SKM-1 (cell line): Measurements from ENCODE around the gene PSIP1.
"Not testable (repeated sequence)": the region's sequence is repeated elsewhere in the genome, so short reads cannot be mapped to it uniquely, and the experiment has no call there.

Source experiments
- DNase-seq: peaks from one replicate; lab custom pipeline; 2025; ENCODE audit not compliant: unreplicated experiment; lab: John Stamatoyannopoulos, UW

PSIP1 gene

DNA sequence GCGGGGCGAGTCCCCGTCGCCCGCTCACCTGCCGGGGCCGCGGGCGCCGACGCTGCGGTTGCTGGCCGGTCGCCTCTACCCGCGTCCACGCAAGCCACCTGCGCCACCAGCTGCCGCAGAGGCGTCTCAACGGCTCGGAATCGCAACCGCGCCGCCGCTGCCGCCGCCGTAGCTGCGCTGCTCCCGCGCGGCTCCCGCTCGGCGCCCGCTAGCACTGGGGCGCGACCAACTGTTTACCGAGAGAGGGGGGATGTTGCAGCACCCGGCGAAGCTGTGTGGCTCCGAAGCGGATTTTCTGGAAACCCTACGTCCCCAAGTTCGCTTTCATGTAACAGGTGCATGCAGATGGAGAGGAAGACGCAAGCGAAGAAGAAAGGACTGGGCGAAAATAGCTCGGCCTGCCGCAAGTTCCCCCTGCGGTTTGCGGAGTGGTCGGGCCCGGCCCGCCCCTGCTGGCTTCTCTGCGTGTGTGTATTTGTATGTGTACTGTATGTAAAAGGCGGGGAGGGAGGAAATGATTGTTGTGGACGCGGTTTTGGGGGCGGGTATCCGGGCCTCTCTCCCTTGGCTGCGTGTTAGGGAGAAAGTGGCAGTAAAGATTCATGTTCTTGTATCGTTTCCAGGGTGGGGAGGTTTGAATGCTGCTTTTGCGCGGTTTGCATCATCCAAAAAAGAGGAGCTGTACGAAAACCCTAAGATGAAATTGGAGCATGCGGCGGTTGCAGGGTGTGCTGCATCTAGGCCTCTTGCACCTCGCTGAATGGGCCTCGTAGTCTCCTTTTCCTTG lies at the start of gene PSIP1:
PSIP1 (minus strand) TSS at position 182 of the 787 bp plus-strand sequence. CDS start 782 bp downstream, outside the sequence.
- DNase-seq, result peak; percentile 76

GRCh38 chr9:15553528-15553898 lies 42.7 kb upstream of the PSIP1 start:
- no peak for DNase-seq

DNA sequence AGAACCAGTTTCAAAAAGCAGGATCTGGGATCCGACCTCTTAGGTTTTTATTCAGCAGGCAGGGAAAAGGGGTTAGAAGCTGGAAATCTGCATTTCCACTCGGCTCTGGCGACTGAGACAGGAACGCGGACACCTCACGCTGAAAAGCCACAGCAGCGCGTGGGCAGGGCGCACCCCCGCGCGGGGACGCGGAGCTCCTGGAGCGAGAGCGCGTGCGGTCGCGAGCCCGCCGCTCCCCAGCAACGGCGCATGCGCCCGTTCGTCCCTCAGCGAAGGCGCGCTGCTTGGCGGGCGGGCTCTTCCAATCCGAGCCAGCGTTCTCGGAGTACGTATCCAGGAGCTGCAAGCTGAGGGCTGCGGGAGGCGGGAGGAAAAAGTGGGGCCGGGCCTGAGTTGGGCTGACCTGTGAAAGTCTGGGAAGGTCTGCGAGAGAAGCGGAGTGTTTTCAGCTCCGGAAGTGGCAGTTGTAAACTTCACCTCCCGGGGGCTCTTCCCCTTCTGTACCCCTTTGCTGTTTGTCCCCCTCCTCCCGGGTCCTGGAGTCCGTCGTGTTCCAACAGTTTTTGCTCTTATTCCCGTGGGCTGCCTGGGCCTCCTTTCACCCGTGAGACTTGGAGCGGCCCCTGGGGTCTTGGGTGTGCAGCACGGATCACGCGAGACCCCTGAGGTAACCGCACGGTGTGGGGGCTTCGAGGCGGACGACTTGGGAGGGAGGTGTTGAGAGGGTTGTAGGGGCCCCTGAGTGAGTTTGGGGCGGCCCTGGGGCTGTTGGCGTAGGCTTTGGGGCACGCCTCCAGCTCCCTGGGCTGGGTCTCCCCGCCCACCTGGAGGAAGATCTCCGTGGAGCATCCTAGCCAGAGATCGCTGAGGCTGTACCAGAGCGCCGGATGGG lies 42.1 kb upstream of the PSIP1 start, which contains the start of gene CCDC171:
CCDC171 (plus strand) TSS at position 408 of the 892 bp plus-strand sequence. CDS start 11,046 bp downstream, outside the sequence.
- peak; percentile 94 for DNase-seq

DNA sequence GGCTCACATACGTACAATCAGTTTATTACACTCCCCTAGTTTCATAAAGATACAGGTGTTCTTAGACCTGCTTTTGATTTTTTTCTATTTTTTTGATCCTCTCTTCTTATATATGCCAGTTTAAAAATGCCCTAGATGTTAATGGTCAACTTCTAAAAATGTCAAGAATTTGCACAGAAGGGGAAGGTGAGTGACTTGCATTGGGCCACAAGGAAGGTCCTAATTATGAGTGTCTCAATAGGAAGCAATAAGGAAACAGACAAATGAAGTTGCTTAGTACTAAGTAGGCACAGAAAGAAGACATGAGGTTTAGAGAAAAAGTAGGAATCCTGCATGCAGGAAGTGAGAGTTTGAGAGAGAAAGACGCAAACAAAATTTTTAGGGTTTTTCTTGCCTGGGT lies 38.8 kb upstream of the PSIP1 start:
- peak; percentile 34 for DNase-seq

GRCh38 chr9:15543047-15543813 lies 32.5 kb upstream of the PSIP1 start:
- DNase-seq, result no peak

GRCh38 chr9:15542624-15543023 lies 31.9 kb upstream of the PSIP1 start:
- DNase-seq, result no peak

DNA sequence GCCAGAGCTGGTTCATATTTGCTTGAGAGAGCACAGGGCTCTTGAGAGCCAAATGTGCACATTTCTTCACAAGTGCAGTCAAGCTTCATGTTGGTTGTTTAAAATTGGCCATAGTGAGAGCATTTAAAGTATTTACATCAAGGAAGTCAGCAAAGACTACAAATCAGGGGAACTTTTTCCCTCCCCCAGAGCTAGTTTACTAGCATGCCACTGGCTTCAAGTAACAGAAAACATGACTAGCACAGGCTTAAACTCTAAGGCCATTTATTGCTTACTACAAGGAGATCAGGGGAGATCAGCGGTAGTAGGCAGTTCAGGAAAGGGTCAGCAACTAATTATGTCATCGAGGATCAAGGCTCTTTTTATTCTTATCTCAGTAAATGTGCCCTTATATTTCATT lies 31.1 kb upstream of the PSIP1 start:
- no peak for DNase-seq

DNA sequence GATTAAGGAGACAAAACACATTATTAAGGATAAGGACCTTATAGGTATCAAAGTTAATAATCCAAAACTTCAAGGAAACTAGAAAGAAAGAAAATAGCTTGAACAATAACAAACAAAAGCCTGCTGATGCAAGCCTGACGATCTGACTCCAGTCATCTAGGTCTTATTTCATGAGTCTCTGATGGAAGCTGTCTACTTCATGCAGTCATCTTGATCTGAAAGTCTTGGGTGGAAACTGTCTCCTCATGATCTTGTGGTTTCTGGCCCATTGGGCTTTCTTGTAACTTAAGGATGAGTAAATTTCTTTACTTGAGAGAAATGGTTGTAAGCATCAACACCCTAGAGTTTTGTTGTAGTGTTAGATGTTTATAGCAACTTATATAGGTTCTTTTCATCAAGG lies 20.6 kb upstream of the PSIP1 start:
- no peak for DNase-seq

DNA sequence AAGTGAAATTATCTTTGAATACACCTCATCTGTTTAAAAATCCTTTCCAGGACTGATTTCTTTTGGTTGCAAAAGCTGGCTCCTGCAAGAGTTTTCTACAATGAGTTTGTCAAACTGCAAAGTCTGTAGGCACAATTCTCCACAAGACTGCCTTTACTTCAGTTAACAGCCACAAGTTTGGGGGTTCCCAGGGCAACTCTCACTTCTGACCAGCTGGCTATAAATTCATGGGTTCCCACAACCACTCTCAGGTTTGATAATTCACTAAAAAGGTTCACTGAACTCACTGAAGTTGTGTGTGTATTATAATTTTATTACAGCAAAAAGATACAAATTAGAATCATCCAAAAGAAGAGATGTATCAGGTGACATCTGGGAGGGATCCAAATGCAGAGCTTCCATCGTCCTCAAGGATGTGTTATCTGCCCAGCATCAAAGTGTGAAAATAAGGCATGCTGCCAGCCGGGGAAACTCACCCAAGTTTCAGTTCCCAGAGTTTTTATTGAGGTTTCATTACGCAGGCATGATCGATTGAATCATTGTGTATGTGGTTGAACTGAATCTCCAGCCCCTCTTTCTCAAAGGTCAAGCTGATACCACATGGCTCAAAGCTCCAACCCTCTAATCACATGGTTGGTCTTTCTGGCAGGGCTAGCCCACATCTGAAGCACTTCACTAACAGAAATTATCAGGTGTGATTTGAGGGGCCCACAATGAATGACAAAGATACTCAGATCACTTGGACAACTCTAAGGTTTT lies 19.0 kb upstream of the PSIP1 start:
- DNase-seq, result no peak

GRCh38 chr9:15527035-15527434 lies 16.3 kb upstream of the PSIP1 start:
- not testable (repeated sequence) for DNase-seq

- no peak for DNase-seq
These were observed 15.2 kb upstream of the PSIP1 start for GRCh38 chr9:15525958-15526357.

DNA sequence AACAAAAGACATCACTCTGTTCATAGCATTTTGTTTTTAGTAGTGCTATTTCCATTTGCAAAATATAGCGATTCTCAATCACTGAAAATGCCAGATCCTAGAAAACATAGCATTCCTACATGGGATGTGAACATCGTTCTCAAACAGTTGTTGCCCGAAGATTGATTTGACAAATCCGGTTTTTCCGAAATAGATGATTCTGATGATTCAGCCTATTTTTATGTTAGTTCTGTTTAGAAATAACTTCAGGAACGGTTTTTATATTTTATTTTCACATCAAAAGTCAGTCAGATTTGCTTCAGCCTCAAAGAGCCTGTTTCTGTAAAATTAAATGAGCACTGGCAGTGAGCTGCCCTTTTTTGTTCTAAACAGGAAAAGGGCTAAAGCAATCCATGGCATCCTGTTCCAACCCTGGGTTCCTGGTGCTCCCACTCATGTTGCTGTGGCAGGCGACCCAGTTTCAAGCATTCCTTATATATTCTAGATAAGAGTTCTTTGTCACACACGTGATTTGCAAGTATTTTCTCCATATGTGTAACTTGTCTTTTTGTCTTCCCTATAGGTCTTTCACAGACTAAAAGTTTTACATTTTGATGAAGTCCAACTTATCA lies 14.2 kb upstream of the PSIP1 start:
- DNase-seq, result no peak

DNA sequence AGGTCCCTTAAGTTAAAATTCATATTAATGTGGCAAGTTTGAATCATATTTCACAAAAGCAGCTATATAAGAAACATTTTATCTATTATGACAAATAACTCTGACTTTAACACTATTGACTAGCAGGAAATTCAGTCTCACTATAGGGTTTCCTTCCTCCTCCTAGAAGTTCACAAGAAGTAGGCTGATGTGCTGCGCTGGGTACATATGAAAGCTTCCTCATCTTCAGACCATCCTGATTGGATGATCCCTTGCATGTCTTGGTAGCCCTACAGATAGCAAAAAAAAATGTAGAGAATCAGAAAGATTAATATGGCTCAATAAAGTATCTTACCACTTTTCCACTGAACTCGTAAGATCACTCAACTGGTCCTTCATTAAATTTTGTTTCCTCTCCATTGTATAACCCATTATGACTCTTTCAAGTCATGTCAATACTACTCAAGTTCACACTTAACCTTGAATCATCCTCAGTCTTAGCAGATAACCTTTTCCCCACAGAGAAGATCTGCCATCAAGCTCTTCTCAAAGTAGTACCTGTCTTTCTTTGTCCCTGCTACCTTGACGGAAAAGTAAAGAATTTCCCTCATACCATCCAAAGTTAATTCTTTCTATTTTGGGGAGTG lies 11.5 kb upstream of the PSIP1 start:
- no peak for DNase-seq

- DNase-seq, result no peak
These were observed 10.5 kb upstream of the PSIP1 start for GRCh38 chr9:15521254-15521653.

DNA sequence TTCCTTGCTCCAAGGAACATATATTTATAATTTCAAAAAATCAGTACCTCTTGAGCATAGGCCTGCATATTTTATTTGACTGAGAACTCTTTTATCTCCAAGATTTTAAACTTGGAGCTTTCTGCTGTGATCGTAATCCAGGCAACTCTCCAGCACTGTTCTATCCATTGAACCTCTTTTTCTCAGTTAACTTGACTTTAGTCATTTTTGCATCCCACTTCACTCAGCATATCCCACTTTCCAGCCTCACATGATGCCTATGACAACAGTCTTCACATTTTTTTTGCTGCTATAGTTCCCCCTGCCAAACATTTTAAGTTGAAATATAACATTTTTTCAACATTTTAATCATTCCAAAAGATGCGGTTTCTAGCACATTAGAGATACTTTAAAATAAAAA lies 9.1 kb upstream of the PSIP1 start:
- DNase-seq, result no peak

DNA sequence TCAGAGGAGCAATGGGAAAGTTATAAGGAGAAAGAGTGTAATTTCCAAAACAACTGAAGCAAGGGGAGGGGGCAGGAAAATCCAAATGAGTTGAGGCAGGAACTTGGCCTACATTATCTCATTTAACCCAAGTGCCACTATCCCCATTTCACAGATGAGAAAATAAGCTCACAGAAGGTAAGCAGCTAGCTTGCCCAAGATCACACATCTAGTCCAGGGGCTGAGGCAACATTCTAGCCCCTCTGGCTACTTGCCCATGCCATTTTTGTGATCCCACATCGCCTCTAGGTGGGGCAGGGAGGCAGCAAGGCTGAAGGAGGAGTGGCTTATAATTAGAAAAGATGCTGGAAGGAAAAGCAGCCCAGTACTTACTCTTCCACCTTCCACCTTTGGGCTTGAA lies 2.6 kb upstream of the PSIP1 start:
- no peak for DNase-seq

DNA sequence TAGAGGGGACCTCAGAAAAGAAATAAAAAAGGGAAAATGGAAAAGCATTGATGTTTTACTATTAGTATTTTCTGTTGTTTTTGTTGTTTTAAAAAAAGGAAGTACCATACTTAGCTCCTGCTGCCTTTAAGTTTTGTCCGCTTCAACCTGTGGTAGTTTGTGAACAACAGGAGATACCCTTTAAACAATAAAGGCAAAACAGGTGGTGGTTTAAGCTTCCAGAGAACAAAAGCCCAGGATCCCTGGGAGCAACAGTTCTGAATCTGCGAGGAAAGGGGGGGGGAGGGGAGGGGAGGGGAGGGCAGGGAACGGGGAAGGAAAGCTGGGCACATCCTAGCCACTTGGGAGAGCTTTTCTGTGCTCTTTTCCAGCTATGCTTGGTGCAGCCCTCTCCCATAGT lies 2.1 kb upstream of the PSIP1 start:
- no peak for DNase-seq

DNA sequence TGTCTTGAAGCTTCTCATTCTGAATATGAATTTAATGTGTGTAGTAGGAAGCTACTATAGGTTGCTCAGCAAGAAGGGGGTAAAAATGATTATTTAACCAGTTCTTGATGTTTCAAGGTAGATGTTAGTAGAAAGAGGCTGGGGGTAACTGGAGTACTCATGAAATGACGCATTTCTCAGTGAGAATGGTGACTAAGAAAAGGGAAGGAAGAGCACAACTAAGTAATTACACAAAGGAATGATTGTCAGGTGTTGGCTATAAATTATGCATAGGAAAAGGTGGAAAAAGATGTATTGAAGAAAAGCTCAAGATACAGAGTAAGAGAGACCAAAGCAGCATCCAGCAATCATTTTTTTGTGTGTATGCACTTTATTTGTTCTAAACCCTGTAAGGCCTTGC lies 1.4 kb upstream of the PSIP1 start:
- no peak for DNase-seq

DNA sequence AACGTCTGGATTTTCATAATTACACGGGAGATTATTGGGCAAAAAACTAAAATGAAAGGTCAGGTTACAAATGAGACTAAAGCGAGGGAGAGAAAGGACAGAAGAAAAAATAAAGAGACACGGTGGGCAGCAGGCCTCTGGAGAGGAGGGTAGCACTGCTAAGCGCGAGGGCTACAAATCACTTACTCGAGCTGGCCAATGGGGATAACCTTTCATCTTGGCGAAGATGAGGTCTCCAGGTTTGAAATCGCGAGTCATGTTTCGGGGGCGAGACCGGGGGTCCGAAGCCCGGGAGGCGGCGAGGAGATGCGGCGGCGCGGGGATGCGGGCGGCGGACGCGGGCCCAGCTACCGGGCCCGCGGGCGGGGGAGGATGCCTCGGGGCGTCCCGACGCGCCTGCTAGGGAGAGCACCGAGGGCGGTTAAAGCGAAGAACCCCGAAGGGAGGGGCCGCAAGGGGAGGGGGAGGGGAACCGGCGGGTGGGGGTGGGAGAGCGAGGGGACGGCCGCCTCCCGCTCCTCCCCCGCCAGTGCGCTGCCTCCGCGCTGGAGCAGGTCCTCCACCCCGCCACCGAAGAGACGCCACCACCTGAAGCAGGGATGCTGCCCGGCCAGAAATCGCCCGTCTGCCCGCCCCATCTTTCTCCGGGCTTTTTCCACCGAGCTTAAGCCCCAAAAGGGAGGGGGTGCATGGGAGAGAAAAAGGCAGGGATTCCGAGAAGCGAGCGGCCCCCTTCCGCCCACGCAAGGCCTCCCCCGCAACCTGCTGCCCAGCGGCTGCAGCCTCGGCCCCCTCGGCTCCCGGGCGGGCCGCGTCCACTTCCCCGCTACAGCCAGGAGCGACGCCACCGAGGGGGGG lies 610 bp downstream of the PSIP1 start:
- DNase-seq, result no peak
